HG03558 (cell line): ENCODE results near the gene ANO6.
"Not testable (repeated sequence)": the region's sequence is repeated elsewhere in the genome, so short reads cannot be mapped to it uniquely, and the experiment has no call there.

Experiments
- ATAC-seq: cut with Tn5 transposase; IDR thresholded peaks from one replicate; pipeline ENCODE4 v1.9.1; 2021; ENCODE audit warnings: moderate number of reproducible peaks; ENCODE audit not compliant: unreplicated experiment; ENCODE audit errors: extremely low read depth

Gene ANO6

GRCh38 chr12:45215419-45216229, at the start of gene ANO6:
Gene ANO6, plus strand, starts transcription at chr12:45216095. Its CDS starts 227 bp downstream, at chr12:45216322.
- ATAC-seq: peak; percentile 52

GRCh38 chr12:45168976-45169375, 46.9 kb upstream of the ANO6 start:
- no peak for ATAC-seq

GRCh38 chr12:45170456-45171042, 45.3 kb upstream of the ANO6 start:
- ATAC-seq: no peak

GRCh38 chr12:45173293-45173692, 42.6 kb upstream of the ANO6 start:
- ATAC-seq: not testable (repeated sequence)

- ATAC-seq: no peak
Measured at GRCh38 chr12:45174595-45174994, 41.3 kb upstream of the ANO6 start.

- ATAC-seq: no peak
Measured at GRCh38 chr12:45178771-45179170, 37.1 kb upstream of the ANO6 start.

GRCh38 chr12:45182511-45182910, 33.4 kb upstream of the ANO6 start:
- no peak for ATAC-seq

GRCh38 chr12:45183246-45183645, 32.6 kb upstream of the ANO6 start:
- no peak for ATAC-seq

- no peak for ATAC-seq
Measured at GRCh38 chr12:45184147-45184963, 31.5 kb upstream of the ANO6 start.

GRCh38 chr12:45186762-45187161, 29.1 kb upstream of the ANO6 start:
- no peak for ATAC-seq

GRCh38 chr12:45189766-45190403, 26.0 kb upstream of the ANO6 start:
- no peak for ATAC-seq

GRCh38 chr12:45191239-45191638, 24.7 kb upstream of the ANO6 start:
- ATAC-seq: no peak

- no peak for ATAC-seq
Measured at GRCh38 chr12:45192707-45193106, 23.2 kb upstream of the ANO6 start.

GRCh38 chr12:45200491-45201043, 15.3 kb upstream of the ANO6 start:
- ATAC-seq: no peak

- ATAC-seq: no peak
Measured at GRCh38 chr12:45203767-45204166, 12.1 kb upstream of the ANO6 start.

- no peak for ATAC-seq
Measured at GRCh38 chr12:45204757-45205156, 11.1 kb upstream of the ANO6 start.

GRCh38 chr12:45205165-45205825, 10.6 kb upstream of the ANO6 start:
- ATAC-seq: peak; percentile 75

- no peak for ATAC-seq
Measured at GRCh38 chr12:45208604-45209487, 7.0 kb upstream of the ANO6 start.

GRCh38 chr12:45209784-45210183, 6.1 kb upstream of the ANO6 start:
- no peak for ATAC-seq
